ENCODE results near the gene BAIAP3. TPM values are rescaled to one million over a fixed set of nuclear protein-coding genes. Genes with fewer than 3 reads are reported as not detected.

The BAIAP3 gene
- total RNA-seq, 4 donors from 2014 or later = 0.59 to 5.5 (median 3.5) TPM

DNA sequence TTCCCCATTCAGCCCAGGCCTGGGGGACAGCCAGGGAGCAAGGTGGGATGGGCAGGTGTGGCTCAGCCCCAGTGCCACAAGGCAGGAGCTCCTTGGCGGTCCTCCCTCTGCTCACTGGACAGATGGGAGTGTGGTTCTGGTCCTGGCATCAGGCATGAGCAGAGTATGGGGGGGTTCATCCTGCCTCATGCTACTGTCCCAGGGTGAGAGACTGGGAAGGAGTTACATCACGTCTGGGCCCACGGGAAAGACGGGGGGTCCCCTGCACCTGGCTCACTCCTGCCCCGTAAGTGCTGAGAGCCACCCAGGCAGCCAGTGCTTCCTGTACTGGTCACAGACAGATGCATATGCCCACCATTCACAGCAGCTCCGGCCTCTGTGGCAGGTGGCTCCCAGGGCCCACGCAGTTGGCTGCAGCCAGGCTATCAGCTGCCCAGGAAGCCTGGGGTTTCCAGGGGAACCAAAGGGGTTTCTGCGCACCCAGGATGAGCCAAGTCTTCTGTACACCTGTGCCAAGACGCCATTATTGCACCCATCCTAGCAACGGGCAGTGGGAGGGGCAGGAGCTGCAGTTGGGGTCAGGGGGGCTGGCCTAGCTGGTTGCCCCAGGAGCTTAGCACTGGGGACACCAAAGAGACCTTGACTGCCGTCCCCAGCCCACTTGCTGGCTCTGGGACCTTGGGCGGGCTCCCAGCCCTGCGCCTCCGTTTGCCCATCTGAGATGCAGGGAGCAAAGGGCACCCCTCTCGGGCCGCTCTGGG is 1.9 kb downstream of the BAIAP3 start:
- intact Hi-C loops (cut with DNase I; ENCODE audit: low total_unique reads) = no loop called here
- Histone ChIP-seq H3K36me3 (no peaks in the 10 kb centered on the region), H3K27me3 (peaks cover 8 to 15% of the 10 kb centered on the region in 2 donors)

GRCh38 chr16:1335996-1336395 is 2.6 kb downstream of the BAIAP3 start:
- intact Hi-C loops (cut with DNase I; ENCODE audit: low total_unique reads) = no loop called here
- no peak for DNase-seq
- H3K36me3 ChIP-seq = no peaks in the 10 kb centered on the region
- TF ChIP-seq CTCF (IDR thresholded peaks at IDR 0.05) (no peak), POLR2A (IDR thresholded peaks at IDR 0.05) (no peak)
- peaks cover 8 to 15% of the 10 kb centered on the region in 2 donors for H3K27me3 ChIP-seq
- peaks cover 0 to 9% of the 10 kb centered on the region in 2 donors for H3K4me1 ChIP-seq
- no peak overlapping the region for H3K4me3 ChIP-seq
- H3K9me3 ChIP-seq = no peaks in the 10 kb centered on the region
- no peak overlapping the region for H3K27ac ChIP-seq

More for the DNA sequence above, 1.9 kb downstream of the BAIAP3 start:
- Histone ChIP-seq H3K4me3 (no peak overlapping the region), H3K27ac (no peak overlapping the region), H3K4me1 (peaks cover 0 to 9% of the 10 kb centered on the region in 2 donors), H3K9me3 (peaks cover 0 to 2% of the 10 kb centered on the region in 2 donors)
- no peak for DNase-seq
- TF ChIP-seq CTCF (IDR thresholded peaks at IDR 0.05) = no peak
- TF ChIP-seq POLR2A (IDR thresholded peaks at IDR 0.05) = no peak

DNA sequence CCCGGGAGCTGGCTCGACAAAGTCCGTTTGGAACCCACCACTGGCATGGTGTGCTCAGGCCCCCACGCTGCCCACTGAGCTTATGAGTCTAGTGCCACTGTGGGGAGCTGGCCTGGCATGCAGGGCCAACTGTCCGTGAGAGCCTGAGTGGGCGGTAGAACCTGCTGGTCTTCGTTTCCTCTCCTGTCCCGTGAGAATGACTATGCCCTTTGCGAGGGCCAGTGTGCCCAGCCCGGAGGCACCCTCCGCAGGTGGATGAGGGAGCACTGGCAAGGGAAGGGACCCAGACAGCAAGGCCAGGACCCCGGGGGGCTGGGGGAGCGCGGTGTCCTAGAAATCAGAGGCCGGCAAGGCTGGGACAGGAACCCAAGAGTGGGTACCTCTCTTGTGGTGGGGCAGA is 3.2 kb downstream of the BAIAP3 start:
- H3K4me1 ChIP-seq = peaks cover 0 to 9% of the 10 kb centered on the region in 2 donors
- TF ChIP-seq POLR2A (IDR thresholded peaks at IDR 0.05) = no peak
- no peak overlapping the region for H3K4me3 ChIP-seq
- no peaks in the 10 kb centered on the region for H3K36me3 ChIP-seq
- no peak overlapping the region for H3K27ac ChIP-seq
- H3K27me3 ChIP-seq = peaks cover 8 to 15% of the 10 kb centered on the region in 2 donors
- H3K9me3 ChIP-seq = no peaks in the 10 kb centered on the region
- DNase-seq = no peak
- intact Hi-C loops (cut with DNase I; ENCODE audit: low total_unique reads) = no loop called here

GRCh38 chr16:1337486-1337885 is 4.0 kb downstream of the BAIAP3 start:
- H3K36me3 ChIP-seq = no peaks in the 10 kb centered on the region
- no peak overlapping the region for H3K27ac ChIP-seq
- no peaks in the 10 kb centered on the region for H3K9me3 ChIP-seq
- no peak overlapping the region for H3K4me3 ChIP-seq
- peaks cover 0 to 9% of the 10 kb centered on the region in 2 donors for H3K4me1 ChIP-seq
- H3K27me3 ChIP-seq = peaks cover 8 to 18% of the 10 kb centered on the region in 2 donors
- intact Hi-C loops (cut with DNase I; ENCODE audit: low total_unique reads) = no loop called here
- no peak for DNase-seq
- TF ChIP-seq POLR2A (IDR thresholded peaks at IDR 0.05) (no peak), CTCF (IDR thresholded peaks at IDR 0.05) (no peak)

DNA sequence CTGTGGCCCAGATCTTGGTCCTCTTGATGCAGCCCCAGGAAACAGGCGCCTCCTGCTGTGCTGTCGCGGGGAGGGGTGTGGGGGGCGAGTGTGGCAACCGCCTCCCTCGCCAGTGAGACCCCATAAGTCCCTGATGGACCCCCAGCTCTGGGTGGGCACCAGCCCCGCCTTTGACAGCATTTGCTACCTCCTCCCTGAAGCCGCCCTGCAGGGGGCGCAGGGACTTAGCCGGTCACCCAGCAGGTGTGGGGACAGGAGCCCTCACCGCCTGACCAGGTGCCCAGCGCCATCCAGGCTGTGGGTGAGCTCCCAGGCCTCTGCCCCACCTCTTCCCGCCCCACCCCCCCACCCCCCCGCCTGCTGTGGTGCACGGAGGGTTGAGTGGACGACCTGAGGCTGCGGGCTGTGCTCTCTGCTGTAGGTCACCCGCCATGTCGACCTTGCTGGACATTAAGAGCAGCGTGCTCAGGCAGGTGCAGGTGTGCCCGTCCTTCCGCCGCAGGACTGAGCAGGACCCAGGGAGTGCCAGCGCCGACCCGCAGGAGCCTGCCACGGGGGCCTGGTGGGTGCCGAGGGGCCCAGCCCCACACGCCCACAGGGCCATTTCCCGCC is 4.8 kb downstream of the BAIAP3 start:
- no peak for DNase-seq
- H3K4me3 ChIP-seq = no peak overlapping the region
- no peak overlapping the region for H3K27ac ChIP-seq
- TF ChIP-seq CTCF (IDR thresholded peaks at IDR 0.05) = no peak
- TF ChIP-seq POLR2A (IDR thresholded peaks at IDR 0.05) = no peak
- peaks cover 8 to 18% of the 10 kb centered on the region in 2 donors for H3K27me3 ChIP-seq
- H3K36me3 ChIP-seq = no peaks in the 10 kb centered on the region
- intact Hi-C loops (cut with DNase I; ENCODE audit: low total_unique reads) = no loop called here
- H3K4me1 ChIP-seq = peaks cover 0 to 9% of the 10 kb centered on the region in 2 donors
- H3K9me3 ChIP-seq = no peaks in the 10 kb centered on the region
